ENCODE data around the gene KRTAP20-2. TPM values are rescaled to one million over a fixed set of nuclear protein-coding genes. Genes with fewer than 3 reads are reported as not detected.

The KRTAP20-2 gene
- total and polyA plus RNA-seq, 4 donors, result not detected

GRCh38 chr21:30620522-30620921 lies 14.5 kb upstream of the KRTAP20-2 start, which contains the start of gene KRTAP20-4:
KRTAP20-4 (plus strand) TSS chr21:30620627.
- no peak within 1 kb of the TSS for H3K4me3 ChIP-seq (ENCODE audit: low read depth in 1 of 3, low read length in 3 of 3)
- H3K27me3 ChIP-seq (ENCODE audit: control insufficient read depth in 4 of 4, insufficient read depth in 4 of 4, low read length in 3 of 4), result no peaks in the 10 kb centered on the region
- H3K9me3 ChIP-seq (ENCODE audit: control insufficient read depth in 4 of 4, low read length in 3 of 4), result no peaks in the 10 kb centered on the region
- H3K9ac ChIP-seq (ENCODE audit: low read depth in 1 of 2, low read length in 2 of 2), result no peak within 1 kb of the TSS
- H3K4me1 ChIP-seq (ENCODE audit: control insufficient read depth in 4 of 4, insufficient read depth in 4 of 4, low read length in 3 of 4), result no peaks in the 10 kb centered on the region
- H3K36me3 ChIP-seq (ENCODE audit: control insufficient read depth in 4 of 4, insufficient read depth in 3 of 4, low read depth in 1 of 4, low read length in 3 of 4), result no peaks in the 10 kb centered on the region
- DNase-seq (ENCODE audit: low spot score), result no peak
- WGBS, result 66% methylated on average over 3 of the region's 3 CpGs
- H3K27ac ChIP-seq (ENCODE audit: low read depth in 1 of 2, low read length in 2 of 2), result no peak within 1 kb of the TSS
- TF ChIP-seq FOXA2 (IDR thresholded peaks at IDR 0.05) (no peak), HNF4G (IDR thresholded peaks at IDR 0.05) (no peak), RAD21 (IDR thresholded peaks at IDR 0.05) (no peak), HNF4A (conservative IDR thresholded peaks at IDR 0.05) (no peak), MAX (IDR thresholded peaks at IDR 0.05) (no peak), ZBTB33 (IDR thresholded peaks at IDR 0.05) (no peak), ATF3 (IDR thresholded peaks at IDR 0.05) (no peak), TAF1 (conservative IDR thresholded peaks at IDR 0.05) (no peak), NR2F2 (IDR thresholded peaks at IDR 0.05) (no peak), YY1 (IDR thresholded peaks at IDR 0.05) (no peak), REST (IDR thresholded peaks at IDR 0.05) (no peak), RXRA (IDR thresholded peaks at IDR 0.05) (no peak), CTCF (IDR thresholded peaks at IDR 0.05; ENCODE audit: low read depth, low read length, missing input control) (no peak)

GRCh38 chr21:30623362-30623761 lies 11.6 kb upstream of the KRTAP20-2 start:
- WGBS, result 78% methylated on average over 3 of the region's 3 CpGs
- no peak overlapping the region for H3K9ac ChIP-seq (ENCODE audit: low read depth in 1 of 2, low read length in 2 of 2)
- no peaks in the 10 kb centered on the region for H3K27me3 ChIP-seq (ENCODE audit: control insufficient read depth in 4 of 4, insufficient read depth in 4 of 4, low read length in 3 of 4)
- H3K4me1 ChIP-seq (ENCODE audit: control insufficient read depth in 4 of 4, insufficient read depth in 4 of 4, low read length in 3 of 4), result no peaks in the 10 kb centered on the region
- no peak for DNase-seq (ENCODE audit: low spot score)
- no peak overlapping the region for H3K4me3 ChIP-seq (ENCODE audit: low read depth in 1 of 3, low read length in 3 of 3)
- H3K27ac ChIP-seq (ENCODE audit: low read depth in 1 of 2, low read length in 2 of 2), result no peak overlapping the region
- no peaks in the 10 kb centered on the region for H3K36me3 ChIP-seq (ENCODE audit: control insufficient read depth in 4 of 4, insufficient read depth in 3 of 4, low read depth in 1 of 4, low read length in 3 of 4)
- H3K9me3 ChIP-seq (ENCODE audit: control insufficient read depth in 4 of 4, low read length in 3 of 4), result no peaks in the 10 kb centered on the region
- TF ChIP-seq EGR1 (IDR thresholded peaks at IDR 0.05; ENCODE audit: low read depth in 2 of 2), result no peak
- TF ChIP-seq ZBTB33 (IDR thresholded peaks at IDR 0.05), result no peak
- no peak for TF ChIP-seq REST (IDR thresholded peaks at IDR 0.05)
- TF ChIP-seq GABPA (IDR thresholded peaks at IDR 0.05 in 1 of 2, conservative IDR thresholded peaks at IDR 0.05 in 1 of 2), result no peak
- TF ChIP-seq ATF3 (IDR thresholded peaks at IDR 0.05), result no peak
- TF ChIP-seq TAF1 (conservative IDR thresholded peaks at IDR 0.05), result no peak
- TF ChIP-seq HNF4A (conservative IDR thresholded peaks at IDR 0.05), result no peak
- no peak for TF ChIP-seq FOXA2 (IDR thresholded peaks at IDR 0.05)
